HL-60 (cell line): ENCODE results near the gene PRKAG2.
"Not testable (repeated sequence)": the region's sequence is repeated elsewhere in the genome, so short reads cannot be mapped to it uniquely, and the experiment has no call there.

Experiments used
- DNase-seq, 2 experiments: peaks; one replicate each; pipeline ENCODE4 v3.0.0-alpha.2; 2010 to 2020; ENCODE audit warnings: low read depth in 1 of 2, low spot score in 1 of 2
- H3K27ac ChIP-seq: fragments of 250-450 bp; sonication (Bioruptor Pico); replicated peaks from 2 replicates; pipeline ENCODE4 v1.5.1; 2020; ENCODE audit warnings: mild to moderate bottlenecking, moderate library complexity
- H3K27me3 ChIP-seq: fragments of 250-450 bp; sonication (Bioruptor Pico); 2 replicates; pipeline ENCODE4 v1.5.1; 2021; ENCODE audit warnings: mild to moderate bottlenecking, moderate library complexity; ENCODE audit not compliant: insufficient read depth, poor library complexity, severe bottlenecking
- H3K4me3 ChIP-seq: replicated peaks from 2 replicates; pipeline ENCODE4 v1.5.1; 2011; ENCODE audit warnings: mild to moderate bottlenecking, control low read depth, low read length; ENCODE audit not compliant: insufficient read depth
- CTCF ChIP-seq: IDR thresholded peaks from one replicate; pipeline ENCODE4 v1.5.1; 2011; ENCODE audit warnings: low read length, control low read depth, inconsistent platforms; ENCODE audit not compliant: insufficient read depth
- GABPA ChIP-seq: IDR thresholded peaks from 2 replicates; pipeline ENCODE4 v1.6.1; 2012; ENCODE audit warnings: low read depth
- POLR2AphosphoS5 ChIP-seq: IDR thresholded peaks from 2 replicates; pipeline ENCODE4 v1.6.1; 2012; ENCODE audit warnings: low read depth
- SPI1 ChIP-seq: IDR thresholded peaks from 2 replicates; pipeline ENCODE4 v1.6.1; 2012; ENCODE audit warnings: low read depth, mild to moderate bottlenecking, borderline replicate concordance
- TF ChIP-seq, protein P1 (sequence below): IDR thresholded peaks from 2 replicates; pipeline ENCODE4 v1.6.1; 2012; ENCODE audit warnings: low read depth; ENCODE audit not compliant: insufficient replicate concordance

PRKAG2 gene

GRCh38 chr7:151579644-151580043 is 297.3 kb downstream of the PRKAG2 start:
- Histone ChIP-seq H3K4me3 (no peak overlapping the region), H3K27me3 (no peaks in the 10 kb centered on the region), H3K27ac (no peak overlapping the region)
- TF ChIP-seq, protein P1, sequence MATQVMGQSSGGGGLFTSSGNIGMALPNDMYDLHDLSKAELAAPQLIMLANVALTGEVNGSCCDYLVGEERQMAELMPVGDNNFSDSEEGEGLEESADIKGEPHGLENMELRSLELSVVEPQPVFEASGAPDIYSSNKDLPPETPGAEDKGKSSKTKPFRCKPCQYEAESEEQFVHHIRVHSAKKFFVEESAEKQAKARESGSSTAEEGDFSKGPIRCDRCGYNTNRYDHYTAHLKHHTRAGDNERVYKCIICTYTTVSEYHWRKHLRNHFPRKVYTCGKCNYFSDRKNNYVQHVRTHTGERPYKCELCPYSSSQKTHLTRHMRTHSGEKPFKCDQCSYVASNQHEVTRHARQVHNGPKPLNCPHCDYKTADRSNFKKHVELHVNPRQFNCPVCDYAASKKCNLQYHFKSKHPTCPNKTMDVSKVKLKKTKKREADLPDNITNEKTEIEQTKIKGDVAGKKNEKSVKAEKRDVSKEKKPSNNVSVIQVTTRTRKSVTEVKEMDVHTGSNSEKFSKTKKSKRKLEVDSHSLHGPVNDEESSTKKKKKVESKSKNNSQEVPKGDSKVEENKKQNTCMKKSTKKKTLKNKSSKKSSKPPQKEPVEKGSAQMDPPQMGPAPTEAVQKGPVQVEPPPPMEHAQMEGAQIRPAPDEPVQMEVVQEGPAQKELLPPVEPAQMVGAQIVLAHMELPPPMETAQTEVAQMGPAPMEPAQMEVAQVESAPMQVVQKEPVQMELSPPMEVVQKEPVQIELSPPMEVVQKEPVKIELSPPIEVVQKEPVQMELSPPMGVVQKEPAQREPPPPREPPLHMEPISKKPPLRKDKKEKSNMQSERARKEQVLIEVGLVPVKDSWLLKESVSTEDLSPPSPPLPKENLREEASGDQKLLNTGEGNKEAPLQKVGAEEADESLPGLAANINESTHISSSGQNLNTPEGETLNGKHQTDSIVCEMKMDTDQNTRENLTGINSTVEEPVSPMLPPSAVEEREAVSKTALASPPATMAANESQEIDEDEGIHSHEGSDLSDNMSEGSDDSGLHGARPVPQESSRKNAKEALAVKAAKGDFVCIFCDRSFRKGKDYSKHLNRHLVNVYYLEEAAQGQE: no peak
- TF ChIP-seq SPI1: no peak
- no peak for TF ChIP-seq POLR2AphosphoS5
- TF ChIP-seq CTCF: no peak
- TF ChIP-seq GABPA: no peak
- DNase-seq: no peak

DNA sequence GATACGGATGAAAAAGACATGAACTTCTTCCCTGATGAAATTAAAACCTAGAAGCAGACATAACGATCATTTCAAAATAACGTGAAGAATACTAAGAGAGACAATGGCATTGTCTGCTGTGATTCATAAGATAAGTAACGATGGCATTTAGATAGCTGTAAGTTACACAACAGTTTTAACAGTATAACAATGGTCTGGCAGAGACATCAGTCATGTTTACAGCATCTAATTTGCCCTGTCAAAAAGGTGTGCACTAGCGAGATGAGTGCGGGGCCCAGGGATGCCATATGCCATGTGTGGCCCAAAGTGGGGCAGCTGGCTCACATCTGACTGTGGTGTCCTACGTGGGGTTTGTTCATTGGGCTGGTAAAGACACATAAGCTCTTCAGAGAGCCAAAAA is 301.5 kb downstream of the PRKAG2 start:
- Histone ChIP-seq H3K27ac (no peak overlapping the region), H3K27me3 (no peaks in the 10 kb centered on the region), H3K4me3 (no peak overlapping the region)
- DNase-seq: no peak
- TF ChIP-seq SPI1: no peak

- H3K27ac ChIP-seq, H3K27me3 ChIP-seq, DNase-seq, H3K4me3 ChIP-seq: not testable (repeated sequence)
Observed at GRCh38 chr7:151573046-151573445, 303.9 kb downstream of the PRKAG2 start.

DNA sequence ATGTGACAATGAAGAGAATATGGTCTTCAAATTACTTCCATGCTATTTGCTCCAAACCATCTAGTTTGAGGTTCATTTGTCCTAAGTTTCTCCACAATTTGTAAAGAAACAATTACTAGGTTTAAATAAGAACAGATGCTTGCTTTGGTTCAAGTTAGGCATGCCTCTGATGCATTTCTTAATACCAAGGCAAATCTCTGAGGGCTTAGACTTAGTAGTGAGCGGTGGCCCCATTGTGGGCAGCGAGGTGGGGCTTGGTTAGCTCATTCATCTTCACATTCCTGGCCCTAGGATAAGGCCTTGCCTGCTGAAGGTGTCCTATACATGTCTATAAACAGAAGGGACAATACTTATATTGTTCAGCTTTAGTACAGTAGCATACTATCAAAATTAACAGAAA is 304.8 kb downstream of the PRKAG2 start:
- no peak for TF ChIP-seq SPI1
- TF ChIP-seq, protein P1: no peak
- no peak for TF ChIP-seq GABPA
- TF ChIP-seq CTCF: no peak
- no peak for TF ChIP-seq POLR2AphosphoS5
- no peak for DNase-seq
- Histone ChIP-seq H3K27ac (no peak overlapping the region), H3K4me3 (no peak overlapping the region), H3K27me3 (no peaks in the 10 kb centered on the region)

DNA sequence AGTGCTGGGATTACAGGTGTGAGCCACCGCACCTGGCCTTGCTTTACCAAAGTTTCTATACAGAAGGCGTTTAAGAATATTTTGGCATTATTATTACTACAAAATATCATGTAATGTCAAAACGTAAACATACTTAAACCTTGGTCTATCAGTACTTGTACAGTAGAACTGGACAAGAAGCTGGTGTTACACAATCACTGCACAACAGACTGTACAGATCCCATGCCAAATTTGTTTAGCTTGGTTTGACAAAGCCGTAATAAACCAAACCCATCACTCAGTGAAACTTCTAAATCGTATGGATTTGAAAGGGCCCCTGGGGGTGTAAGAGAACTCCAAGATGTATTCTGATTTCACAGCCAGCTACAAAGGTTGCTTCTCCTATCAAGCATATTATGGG is 305.4 kb downstream of the PRKAG2 start:
- DNase-seq: no peak
- Histone ChIP-seq H3K4me3 (no peak overlapping the region), H3K27ac (no peak overlapping the region), H3K27me3 (no peaks in the 10 kb centered on the region)
- no peak for TF ChIP-seq GABPA
- TF ChIP-seq SPI1: no peak
- TF ChIP-seq POLR2AphosphoS5: no peak
- TF ChIP-seq, protein P1: no peak
- no peak for TF ChIP-seq CTCF
